Cardiac muscle cell (in vitro differentiated cells and primary cell): ENCODE measurements around the gene UNC79. TPM values are rescaled to one million over a fixed set of nuclear protein-coding genes. Genes with fewer than 3 reads are reported as not detected.

Source experiments
- DNase-seq, 2 donors: peaks; one replicate each; pipeline versions ENCODE4 v3.0.0 to v3.0.0-alpha.2; 2010 to 2017; ENCODE audit warnings: low read depth in 1 of 2, low spot score in 1 of 2
- H3K27ac ChIP-seq: fragments of 200-600 bp; sonication (generic); 2 replicates; pipeline ENCODE4 v1.5.1; 2016
- H3K27me3 ChIP-seq: fragments of 200-600 bp; sonication (generic); 2 replicates; pipeline ENCODE4 v1.6.0; 2016; ENCODE audit warnings: control low read depth
- H3K36me3 ChIP-seq: fragments of 200-600 bp; sonication (generic); 2 replicates; pipeline ENCODE4 v1.5.1; 2016; ENCODE audit warnings: control low read depth
- H3K4me1 ChIP-seq: fragments of 200-600 bp; sonication (generic); 2 replicates; pipeline ENCODE4 v1.8.1; 2017; ENCODE audit warnings: low read depth, mild to moderate bottlenecking, mixed run types
- H3K4me3 ChIP-seq: fragments of 200-600 bp; sonication (generic); 2 replicates; pipeline ENCODE4 v1.5.1; 2016; ENCODE audit warnings: mild to moderate bottlenecking
- H3K9me3 ChIP-seq: fragments of 200-600 bp; sonication (generic); 2 replicates; pipeline ENCODE4 v1.5.1; 2017; ENCODE audit warnings: low read depth, mild to moderate bottlenecking, control low read depth
- CTCF ChIP-seq: IDR thresholded peaks from 2 replicates; pipeline ENCODE4 v1.5.1; 2012; ENCODE audit warnings: low read depth, mild to moderate bottlenecking, low read length
- polyA plus RNA-seq: library from polyadenylated mRNA; unstranded; fragments of >200 nt; fragmentation: Nextera tagmentation; extraction: Ambion mirVana; gene quantifications from 2 replicates; pipeline ENCODE4 v1.2.1, GENCODE V29; 2016
- total RNA-seq: library from RNA; depleted of rRNA; stranded (reverse); fragments of >200 nt; gene quantifications from 2 replicates; pipeline ENCODE4 v1.2.3, GENCODE V29; 2016

UNC79 gene
- total and polyA plus RNA-seq, 2 experiments from 2014 or later = 1.5 to 6.5 TPM

GRCh38 chr14:93712838-93713724 is 282.3 kb downstream of the UNC79 start:
- Histone ChIP-seq H3K4me1 (no peaks in the 10 kb centered on the region), H3K36me3 (no peaks in the 10 kb centered on the region), H3K27ac (no peak overlapping the region), H3K9me3 (no peaks in the 10 kb centered on the region), H3K27me3 (no peaks in the 10 kb centered on the region), H3K4me3 (no peak overlapping the region)
- DNase-seq = no peak
- TF ChIP-seq CTCF = no peak

- Histone ChIP-seq H3K9me3 (no peaks in the 10 kb centered on the region), H3K27me3 (no peaks in the 10 kb centered on the region), H3K4me1 (no peaks in the 10 kb centered on the region), H3K4me3 (no peak overlapping the region), H3K27ac (no peak overlapping the region), H3K36me3 (no peaks in the 10 kb centered on the region)
- no peak for DNase-seq
- TF ChIP-seq CTCF = no peak
These were observed 283.1 kb downstream of the UNC79 start for GRCh38 chr14:93713726-93714405.

GRCh38 chr14:93714605-93715004 is 283.9 kb downstream of the UNC79 start:
- no peaks in the 10 kb centered on the region for H3K9me3 ChIP-seq
- H3K4me3 ChIP-seq = no peak overlapping the region
- DNase-seq = no peak
- H3K4me1 ChIP-seq = no peaks in the 10 kb centered on the region
- H3K36me3 ChIP-seq = no peaks in the 10 kb centered on the region
- no peak overlapping the region for H3K27ac ChIP-seq
- no peaks in the 10 kb centered on the region for H3K27me3 ChIP-seq
- TF ChIP-seq CTCF = no peak

GRCh38 chr14:93715279-93715927 is 284.7 kb downstream of the UNC79 start:
- no peak for TF ChIP-seq CTCF
- Histone ChIP-seq H3K27ac (no peak overlapping the region), H3K27me3 (no peaks in the 10 kb centered on the region), H3K36me3 (no peaks in the 10 kb centered on the region), H3K9me3 (no peaks in the 10 kb centered on the region), H3K4me3 (no peak overlapping the region), H3K4me1 (no peaks in the 10 kb centered on the region)
- DNase-seq = no peak

- Histone ChIP-seq H3K36me3 (no peaks in the 10 kb centered on the region), H3K4me1 (no peaks in the 10 kb centered on the region), H3K27ac (no peak overlapping the region), H3K27me3 (no peaks in the 10 kb centered on the region), H3K9me3 (no peaks in the 10 kb centered on the region), H3K4me3 (no peak overlapping the region)
- DNase-seq = no peak
- no peak for TF ChIP-seq CTCF
These were observed 285.4 kb downstream of the UNC79 start for GRCh38 chr14:93716002-93716745.
